NCI-H226 (cell line): ENCODE data around the gene DUS2.

Source experiments
- DNase-seq: peaks from one replicate; pipeline ENCODE4 v3.0.0-alpha.2; 2015

Gene DUS2

GRCh38 chr16:68047987-68048386, 24.9 kb downstream of the DUS2 start:
- no peak for DNase-seq

- no peak for DNase-seq
These were observed 26.4 kb downstream of the DUS2 start for GRCh38 chr16:68049449-68049848.

GRCh38 chr16:68055395-68055794, 32.3 kb downstream of the DUS2 start:
- no peak for DNase-seq

- no peak for DNase-seq
These were observed 36.7 kb downstream of the DUS2 start for GRCh38 chr16:68059804-68060203.

GRCh38 chr16:68061396-68061795, 38.3 kb downstream of the DUS2 start:
- DNase-seq, result no peak

GRCh38 chr16:68062910-68063393, 39.9 kb downstream of the DUS2 start:
- DNase-seq, result no peak

GRCh38 chr16:68064791-68065365, 41.8 kb downstream of the DUS2 start:
- peak; percentile 97 for DNase-seq

GRCh38 chr16:68065716-68066305, 42.7 kb downstream of the DUS2 start:
- DNase-seq, result peak; percentile 89

- no peak for DNase-seq
These were observed 43.7 kb downstream of the DUS2 start for GRCh38 chr16:68066763-68067162.

- no peak for DNase-seq
These were observed 45.8 kb downstream of the DUS2 start for GRCh38 chr16:68068926-68069325.

- DNase-seq, result no peak
These were observed 46.6 kb downstream of the DUS2 start for GRCh38 chr16:68069511-68070248.

GRCh38 chr16:68070249-68070730, 47.2 kb downstream of the DUS2 start:
- DNase-seq, result no peak

- no peak for DNase-seq
These were observed 47.9 kb downstream of the DUS2 start for GRCh38 chr16:68070806-68071517.

GRCh38 chr16:68071518-68071901, 48.4 kb downstream of the DUS2 start:
- no peak for DNase-seq

GRCh38 chr16:68072038-68072695, 49.1 kb downstream of the DUS2 start:
- peak; percentile 65 for DNase-seq

- no peak for DNase-seq
These were observed 51.0 kb downstream of the DUS2 start for GRCh38 chr16:68073902-68074760.

- no peak for DNase-seq
These were observed 51.9 kb downstream of the DUS2 start for GRCh38 chr16:68074850-68075555.

- DNase-seq, result no peak
These were observed 52.9 kb downstream of the DUS2 start for GRCh38 chr16:68075980-68076379.

- no peak for DNase-seq
These were observed 53.5 kb downstream of the DUS2 start for GRCh38 chr16:68076560-68076959.

- no peak for DNase-seq
These were observed 55.0 kb downstream of the DUS2 start for GRCh38 chr16:68077866-68078700.
